Activated CD4-positive, alpha-beta T cell treated with anti-CD3 and anti-CD28 coated beads, Interleukin-2, Interleukin-4, amounts not matched to agents 100 ng/mL and 50 ng/mL, durations not matched to agents 16 hours and 8 hours (primary cell): ENCODE data around the gene PODN.

Source experiments
- DNase-seq: peaks from one replicate; pipeline ENCODE4 v3.0.0-alpha.2; 2020; ENCODE audit warnings: low spot score

Gene PODN

GRCh38 chr1:53114581-53115400, 52.8 kb downstream of the PODN start:
- DNase-seq = no peak

DNA sequence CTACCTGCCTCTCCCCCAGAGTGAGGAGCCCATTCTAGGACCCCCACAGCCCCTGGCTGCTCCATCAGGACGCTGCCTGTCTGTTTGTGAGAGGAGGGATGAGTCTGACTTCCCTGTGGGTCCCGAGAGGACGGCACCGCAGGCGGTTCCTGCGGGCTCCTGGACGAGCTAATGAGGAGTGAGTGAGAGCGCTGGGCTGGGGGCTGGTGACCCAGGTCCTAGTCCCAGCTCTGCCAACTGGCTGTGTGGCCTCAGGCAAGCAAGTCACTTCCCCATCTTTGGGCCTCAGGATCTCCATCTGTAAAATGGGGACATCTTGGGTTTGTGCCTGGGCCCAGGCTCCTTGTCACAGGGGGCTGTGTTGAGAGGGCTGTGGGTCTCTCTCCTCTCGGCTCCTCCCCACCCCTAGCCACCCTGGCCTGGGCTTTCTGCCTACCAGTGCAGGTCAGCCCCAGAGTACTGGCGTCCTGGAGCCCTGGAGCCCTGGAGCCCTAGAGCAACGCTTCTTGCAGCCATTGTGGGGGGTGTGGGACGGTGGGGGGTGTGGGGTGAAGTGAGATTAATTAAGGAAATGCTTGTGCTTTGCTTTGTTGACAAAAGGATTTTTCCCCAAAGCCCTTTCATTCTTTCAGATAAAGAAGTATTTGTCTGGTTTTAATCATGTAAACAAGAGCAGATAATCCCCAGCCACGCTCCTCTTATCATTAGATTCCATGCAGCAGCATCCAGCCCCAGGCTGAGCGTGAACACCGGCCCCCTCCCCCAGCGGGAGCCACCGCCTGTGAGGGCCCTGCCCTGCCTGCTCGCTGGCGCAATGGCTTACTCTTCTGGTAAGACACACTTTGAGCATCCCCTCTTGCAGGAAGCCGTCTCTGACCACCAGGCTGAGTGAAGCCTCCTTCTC, 53.6 kb downstream of the PODN start:
- no peak for DNase-seq

DNA sequence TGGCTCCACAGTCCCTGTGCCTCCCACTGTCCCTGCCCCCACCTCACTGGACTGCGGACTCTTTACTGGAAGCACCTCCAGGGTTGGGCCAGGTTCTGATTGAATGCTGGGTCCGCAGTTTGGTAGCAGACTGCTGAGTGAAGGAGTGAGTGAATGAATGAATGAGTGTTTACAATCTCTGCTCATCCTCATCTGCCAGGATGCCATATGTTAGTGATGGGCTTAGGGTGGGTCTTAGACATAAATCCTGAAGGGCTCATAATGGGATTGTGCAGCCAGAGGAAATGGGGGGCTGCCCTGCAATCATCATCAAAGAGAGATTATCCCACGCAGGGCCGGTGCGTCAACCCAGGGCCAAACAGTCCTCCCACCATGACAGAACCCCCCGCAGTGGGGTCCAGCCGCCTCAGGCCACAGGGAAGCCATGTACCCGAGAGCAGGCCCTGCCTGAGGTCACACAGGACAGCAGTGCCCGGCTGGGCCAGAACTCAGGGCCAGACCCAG, 54.3 kb downstream of the PODN start:
- DNase-seq = no peak

DNA sequence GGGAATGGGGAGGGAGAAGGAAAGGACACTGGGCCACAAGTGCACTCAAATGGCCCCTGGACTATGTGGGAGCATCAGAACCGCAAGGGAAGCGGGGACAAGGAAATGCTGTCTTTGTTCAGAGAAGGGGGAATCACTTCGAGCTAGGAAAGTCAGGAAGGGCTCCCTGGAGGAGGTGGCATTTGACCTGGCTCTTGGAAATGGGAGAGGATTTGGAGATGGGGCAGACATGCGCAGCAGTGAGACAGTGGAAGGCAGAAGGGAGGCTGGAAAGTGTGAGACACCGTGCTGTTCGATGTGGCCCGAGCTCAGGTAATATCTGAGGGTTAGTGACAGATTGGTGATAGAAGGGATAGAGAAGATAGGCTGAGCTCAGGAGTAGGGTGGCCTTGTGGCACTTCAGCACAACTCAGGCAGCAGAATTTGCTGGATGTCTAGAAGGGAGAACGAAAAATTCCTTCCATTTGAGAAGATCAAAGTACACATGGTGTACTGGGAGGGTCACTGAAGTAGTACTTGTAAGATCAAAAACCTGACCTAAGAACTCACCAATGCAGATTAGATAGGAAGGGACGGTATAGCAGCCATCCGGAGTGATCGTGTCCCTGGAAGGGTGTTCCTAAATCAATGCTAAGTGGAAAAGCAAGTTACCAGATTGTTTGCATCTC, 55.1 kb downstream of the PODN start:
- DNase-seq = no peak

GRCh38 chr1:53117836-53118235, 55.8 kb downstream of the PODN start:
- DNase-seq = no peak

GRCh38 chr1:53120659-53121058, 58.6 kb downstream of the PODN start:
- no peak for DNase-seq

DNA sequence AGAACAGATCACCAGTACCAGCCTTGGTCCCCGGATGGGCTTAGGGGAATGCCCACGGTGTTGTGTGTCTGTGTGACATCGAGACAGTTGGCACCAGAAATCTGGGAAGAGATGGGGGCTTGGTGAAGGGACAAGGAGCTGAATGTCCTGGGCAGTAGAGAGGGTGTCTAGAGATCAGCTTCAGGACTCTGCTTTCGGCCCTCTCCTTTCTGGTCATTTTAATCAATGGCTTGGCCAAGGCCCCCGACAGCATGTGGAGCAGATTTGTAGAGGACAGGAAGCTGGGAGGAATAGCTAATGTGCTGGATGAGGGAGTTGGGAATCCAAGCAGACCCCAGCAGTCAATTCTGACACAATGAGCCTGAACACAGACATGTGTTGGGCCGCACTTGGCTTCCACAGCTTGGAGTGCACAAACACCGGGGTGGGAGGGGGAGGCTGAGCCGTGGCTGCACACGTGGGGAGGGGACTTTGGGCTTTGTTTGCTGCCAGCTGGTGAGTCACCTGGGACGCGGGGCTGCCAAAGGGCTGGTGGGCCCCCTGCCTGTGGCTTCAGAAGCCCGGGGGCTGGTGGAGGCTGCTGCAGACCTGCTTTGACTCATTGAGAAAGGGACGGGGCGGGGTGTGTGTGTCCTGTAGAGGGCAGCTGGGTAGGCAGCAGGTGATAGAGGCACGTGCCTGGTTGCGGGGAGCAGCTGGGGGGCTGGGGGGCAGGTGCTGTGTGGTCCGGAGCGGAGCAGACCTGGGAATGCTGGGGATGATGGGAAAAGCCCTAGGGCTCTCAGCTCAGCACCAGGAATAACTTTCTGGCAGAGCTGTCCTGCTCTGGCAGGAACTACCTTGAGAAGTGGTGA, 59.5 kb downstream of the PODN start:
- DNase-seq = no peak

GRCh38 chr1:53122201-53122885, 60.3 kb downstream of the PODN start:
- no peak for DNase-seq

GRCh38 chr1:53122961-53123413, 61.0 kb downstream of the PODN start:
- no peak for DNase-seq

DNA sequence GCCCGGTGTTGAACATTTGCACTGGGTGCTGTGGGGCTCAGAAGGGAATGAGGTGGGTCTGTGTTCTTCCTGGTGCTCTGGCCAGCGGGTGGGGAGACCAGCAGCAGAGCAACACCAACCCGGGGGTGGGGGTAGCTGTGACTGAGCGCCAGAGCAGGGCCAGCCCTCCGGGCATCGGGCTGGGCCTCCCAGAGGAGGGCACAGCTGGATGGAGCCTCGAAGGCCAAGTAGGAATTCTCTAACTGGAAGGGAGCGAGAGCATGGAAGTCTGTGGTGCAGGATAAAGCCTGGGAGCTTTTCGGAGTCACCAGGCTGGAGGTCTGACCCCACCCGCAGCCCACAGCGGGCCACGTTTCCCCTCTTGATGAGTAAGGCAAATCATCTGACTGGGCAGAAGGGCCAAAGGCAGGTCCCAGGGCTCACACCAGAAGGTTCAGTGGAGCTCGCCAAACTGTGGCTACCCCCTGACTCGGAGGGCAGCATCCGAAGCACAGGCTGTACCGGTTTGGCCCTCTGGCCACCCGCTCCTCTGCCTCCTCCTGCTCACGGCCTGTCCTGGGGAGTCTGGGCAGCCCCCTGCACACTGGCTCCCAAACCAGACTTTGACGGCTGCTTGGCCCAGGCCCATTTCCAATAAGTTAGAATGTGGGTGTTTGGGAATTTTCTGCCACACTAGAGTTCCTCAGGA, 61.6 kb downstream of the PODN start:
- no peak for DNase-seq

DNA sequence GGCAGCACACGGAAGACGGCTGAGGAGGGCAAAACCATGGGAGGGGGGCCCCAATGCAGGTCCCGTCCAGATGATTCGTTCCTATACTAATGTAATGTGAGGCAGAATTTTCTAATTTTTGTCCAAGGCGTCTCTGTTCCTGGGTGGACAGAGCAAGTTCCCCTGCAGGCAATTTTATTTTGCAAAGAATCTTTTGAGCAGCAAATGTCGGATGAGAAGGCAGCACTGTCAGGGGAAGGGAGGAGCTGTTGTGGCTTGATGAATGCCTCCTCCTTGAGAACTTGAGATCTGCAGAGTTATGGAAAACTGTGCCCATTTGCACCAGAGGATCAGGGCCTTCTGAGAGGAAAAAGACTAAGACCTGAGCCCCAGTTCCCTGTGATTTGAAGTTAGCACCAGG, 63.1 kb downstream of the PODN start:
- DNase-seq = no peak

DNA sequence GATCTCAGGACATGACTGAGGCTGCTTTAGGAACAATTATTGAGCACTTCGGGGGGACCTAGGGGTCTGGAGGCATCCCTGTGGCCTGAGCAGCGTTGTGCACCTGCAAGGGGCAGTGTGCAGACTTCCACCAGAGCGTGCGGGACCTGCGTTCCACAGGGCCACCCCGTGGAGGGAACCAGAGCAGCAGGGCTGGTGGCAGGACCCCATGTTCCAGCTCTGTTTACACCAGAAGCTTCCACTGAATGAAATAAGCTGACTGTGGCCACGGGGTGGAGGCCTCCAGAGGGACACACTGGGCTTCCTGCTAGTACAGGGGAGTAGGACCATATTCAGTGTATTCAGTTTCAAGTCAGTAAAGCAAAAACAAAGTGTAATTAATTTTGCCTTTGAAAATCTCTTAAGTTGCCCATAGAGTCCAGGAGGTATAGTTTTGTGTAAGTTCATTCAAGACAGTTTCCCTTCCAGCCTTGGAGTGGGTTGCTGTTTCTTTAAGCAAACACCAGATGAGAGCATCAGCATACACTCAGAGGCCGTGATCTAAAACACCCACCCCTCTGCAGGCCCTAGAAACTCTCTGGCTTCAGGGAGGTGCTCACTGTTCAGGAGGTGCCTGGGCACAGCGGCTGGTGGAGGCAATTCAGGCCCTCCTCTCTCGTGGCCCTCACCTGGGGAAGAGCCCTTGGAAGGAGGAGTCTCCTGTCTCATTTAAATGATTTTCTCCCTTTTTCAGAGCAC, 63.8 kb downstream of the PODN start:
- DNase-seq = no peak

DNA sequence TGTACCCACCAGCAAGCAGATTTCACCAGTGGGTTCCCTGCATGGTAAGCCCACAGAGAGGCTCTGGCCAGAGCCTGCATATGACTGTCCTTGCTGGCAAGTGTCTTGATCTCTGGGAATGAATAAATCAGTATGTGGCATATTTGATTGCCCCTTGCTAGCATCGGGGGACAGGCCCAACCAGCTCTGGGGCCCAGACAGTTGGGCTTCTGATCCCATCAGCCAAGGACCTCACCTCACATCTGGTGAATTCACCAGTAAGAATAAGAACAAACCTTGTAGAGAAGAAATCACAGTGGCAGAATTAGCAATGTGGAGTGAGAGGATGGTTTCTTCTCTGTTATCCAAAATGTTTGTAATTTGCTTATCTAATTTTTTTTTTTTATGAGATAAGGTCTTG, 64.5 kb downstream of the PODN start:
- DNase-seq = no peak

- no peak for DNase-seq
These were observed 65.5 kb downstream of the PODN start for GRCh38 chr1:53127546-53127945.

GRCh38 chr1:53128401-53128800, 66.4 kb downstream of the PODN start:
- no peak for DNase-seq

- DNase-seq = no peak
These were observed 68.0 kb downstream of the PODN start for GRCh38 chr1:53129891-53130597.

DNA sequence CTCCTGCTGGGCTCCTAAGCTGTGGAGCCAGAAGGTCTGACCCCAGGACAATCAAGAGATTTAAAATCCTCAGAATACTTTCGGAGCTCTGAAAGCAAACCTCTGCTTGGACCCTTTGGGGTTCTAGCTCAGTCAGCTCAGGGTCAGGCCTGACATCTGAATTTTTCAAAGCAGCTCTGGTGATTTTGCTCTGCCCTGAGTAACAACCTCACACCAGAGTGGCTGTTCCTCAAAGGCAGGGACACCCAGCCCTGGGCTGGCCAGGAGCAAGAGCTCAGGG, 68.5 kb downstream of the PODN start:
- no peak for DNase-seq

DNA sequence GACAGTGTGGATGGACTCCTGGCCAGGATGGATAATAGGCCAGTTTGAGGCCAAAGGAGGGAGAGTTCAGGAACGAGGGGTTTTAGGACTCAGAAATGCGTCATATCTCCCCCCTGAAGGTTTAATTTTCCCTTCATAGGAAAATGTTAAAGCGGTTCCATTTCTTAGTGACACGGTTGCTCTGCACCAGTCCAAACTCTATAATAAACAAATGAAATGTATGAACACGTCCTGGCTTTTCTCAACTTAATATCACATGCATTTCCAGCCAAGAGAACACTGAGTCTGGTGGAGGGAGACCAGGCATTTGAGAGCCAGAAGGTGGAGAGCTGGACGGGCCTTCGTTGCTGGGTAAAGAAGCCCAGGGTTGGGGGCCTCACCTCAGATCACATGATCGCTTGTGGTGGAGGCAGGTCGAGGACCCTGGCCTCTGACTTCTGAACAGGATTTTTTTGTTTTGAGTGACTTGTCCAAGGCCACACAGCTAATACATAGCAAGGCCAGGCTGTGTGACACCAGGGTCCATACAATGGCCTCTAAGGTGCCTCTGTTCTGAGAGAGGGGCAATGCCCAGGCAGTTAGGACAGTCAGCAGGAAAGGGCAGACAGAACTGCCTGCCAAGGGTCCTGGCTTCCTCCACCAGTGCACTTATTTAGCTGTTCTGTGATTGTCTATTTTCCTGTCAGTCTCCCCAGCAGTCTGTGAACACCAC, 69.0 kb downstream of the PODN start:
- DNase-seq = no peak

- DNase-seq = no peak
These were observed 69.6 kb downstream of the PODN start for GRCh38 chr1:53131590-53131938.
